Ecto neural progenitor cell (in vitro differentiated cells): ENCODE measurements around the gene KRTAP8-1.

Experiments
- DNase-seq: peaks from one replicate; pipeline ENCODE4 v3.0.0-alpha.2; 2018; ENCODE audit warnings: low spot score

The KRTAP8-1 gene, protein sequence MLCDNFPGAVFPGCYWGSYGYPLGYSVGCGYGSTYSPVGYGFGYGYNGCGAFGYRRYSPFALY

DNA sequence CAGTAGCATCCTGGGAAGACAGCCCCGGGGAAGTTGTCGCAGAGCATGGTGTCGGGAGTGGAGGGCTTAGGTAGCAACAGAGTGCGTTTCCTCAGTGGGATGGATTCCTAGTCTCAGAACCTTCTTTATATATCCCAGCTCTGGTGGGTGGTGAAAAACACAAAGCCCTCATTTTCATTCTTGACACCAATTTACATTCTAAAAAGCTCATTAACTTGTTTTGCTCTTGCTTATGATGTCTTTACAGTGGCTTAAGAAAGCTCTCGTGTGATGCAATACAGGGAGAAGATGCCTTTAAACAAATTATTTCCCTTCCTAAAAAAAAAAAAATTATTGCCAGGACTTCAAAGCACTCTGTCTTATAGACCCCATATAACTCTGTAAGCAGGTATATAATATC lies at the start of gene KRTAP8-1:
Gene KRTAP8-1, minus strand, starts transcription at position 101 of the 400 bp plus-strand sequence. Its CDS starts 54 bp downstream, at position 47.
- DNase-seq, result no peak

DNA sequence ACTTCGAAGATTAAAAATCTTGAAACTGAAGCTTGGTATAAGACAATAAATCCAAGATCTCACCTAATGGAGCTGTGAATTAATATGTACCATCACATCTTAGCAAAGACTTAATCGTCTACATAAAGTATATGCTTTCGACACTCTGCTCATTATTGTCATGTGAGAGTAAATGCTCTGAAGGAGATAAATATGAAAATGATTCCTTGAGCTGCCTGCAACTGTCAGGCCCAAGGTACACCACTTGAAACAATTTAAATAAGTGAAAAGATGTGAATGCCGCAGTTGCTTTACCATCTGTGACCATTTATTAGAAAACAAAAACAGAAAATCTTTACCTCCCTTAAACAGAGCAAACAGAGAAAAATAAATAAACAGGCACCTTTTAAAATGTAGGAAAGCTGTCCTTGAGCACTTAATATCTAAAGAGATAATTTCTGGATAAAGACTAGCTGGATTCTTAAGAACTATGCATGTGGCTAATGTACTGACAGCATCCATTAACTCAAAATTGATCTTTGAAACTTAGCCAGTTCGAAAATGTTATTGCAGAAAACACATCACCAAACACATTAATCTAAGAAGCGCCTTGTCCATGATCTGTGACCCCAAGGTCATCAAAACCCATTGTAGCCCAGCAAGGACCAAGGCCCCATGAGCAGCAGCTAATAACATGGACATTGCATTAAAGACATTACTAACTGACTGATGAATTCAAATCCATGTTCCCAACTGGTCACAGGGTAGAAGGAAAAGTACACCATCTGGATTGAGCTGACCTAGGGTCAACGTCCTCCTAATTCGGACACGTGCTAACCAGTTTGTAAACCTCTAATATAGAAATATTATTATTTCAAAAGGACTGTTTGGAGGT lies 34.8 kb upstream of the KRTAP8-1 start:
- DNase-seq, result no peak

DNA sequence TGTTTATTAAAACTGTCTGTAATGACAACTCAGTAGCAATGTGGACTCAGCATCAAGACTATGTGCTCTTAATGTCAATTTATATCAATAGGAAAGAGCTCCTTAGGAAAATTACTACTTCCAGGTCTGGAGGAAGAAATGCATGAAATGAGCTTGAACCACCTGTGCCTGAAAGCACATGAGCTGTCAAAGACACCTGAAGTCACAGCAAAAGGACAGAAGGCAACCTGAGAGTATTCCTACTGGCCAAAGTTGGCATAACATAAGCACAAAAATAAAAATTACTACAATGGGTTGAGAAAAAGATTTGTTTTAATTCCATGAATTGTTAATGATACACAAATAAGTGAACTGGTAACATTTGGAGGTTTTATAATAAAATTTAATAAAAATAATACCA lies 29.9 kb upstream of the KRTAP8-1 start:
- no peak for DNase-seq

DNA sequence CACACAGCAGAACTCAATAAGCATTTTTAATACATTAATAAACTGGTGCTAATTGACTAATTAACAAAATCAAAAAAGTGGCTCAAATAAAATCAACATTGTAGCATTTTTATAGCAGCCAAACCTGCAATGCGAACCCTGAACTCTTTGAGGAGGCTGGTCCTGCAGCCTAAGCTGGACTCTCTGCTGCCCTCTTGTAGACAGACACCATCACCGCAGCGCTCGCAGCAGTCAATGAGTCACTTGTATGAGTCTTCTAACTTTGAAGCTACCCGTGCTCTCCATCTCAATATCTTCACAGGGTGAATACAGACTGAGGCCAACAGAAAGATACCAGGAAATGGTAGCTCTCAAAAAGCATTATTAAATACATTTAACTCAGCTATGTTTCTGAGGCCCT lies 26.2 kb upstream of the KRTAP8-1 start:
- DNase-seq, result peak; percentile 67

DNA sequence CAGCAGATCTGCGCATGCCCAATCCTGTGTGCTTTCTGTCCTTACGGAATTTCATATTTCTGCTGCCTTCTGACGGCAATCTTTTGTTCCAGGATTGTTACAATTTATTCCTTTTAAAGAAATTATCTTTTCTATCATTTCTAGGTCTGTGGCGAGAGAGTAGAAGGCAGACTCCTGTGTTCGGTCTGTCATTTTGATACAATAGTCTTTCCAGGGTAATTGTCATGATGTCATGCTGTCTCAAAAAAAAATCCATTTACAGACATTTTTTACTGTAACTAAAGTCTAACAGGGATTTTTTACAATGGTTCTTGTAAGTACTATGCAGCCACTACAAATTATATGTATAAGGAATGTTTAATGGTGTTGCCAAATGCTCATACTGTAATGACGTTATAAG lies 25.5 kb upstream of the KRTAP8-1 start:
- no peak for DNase-seq

DNA sequence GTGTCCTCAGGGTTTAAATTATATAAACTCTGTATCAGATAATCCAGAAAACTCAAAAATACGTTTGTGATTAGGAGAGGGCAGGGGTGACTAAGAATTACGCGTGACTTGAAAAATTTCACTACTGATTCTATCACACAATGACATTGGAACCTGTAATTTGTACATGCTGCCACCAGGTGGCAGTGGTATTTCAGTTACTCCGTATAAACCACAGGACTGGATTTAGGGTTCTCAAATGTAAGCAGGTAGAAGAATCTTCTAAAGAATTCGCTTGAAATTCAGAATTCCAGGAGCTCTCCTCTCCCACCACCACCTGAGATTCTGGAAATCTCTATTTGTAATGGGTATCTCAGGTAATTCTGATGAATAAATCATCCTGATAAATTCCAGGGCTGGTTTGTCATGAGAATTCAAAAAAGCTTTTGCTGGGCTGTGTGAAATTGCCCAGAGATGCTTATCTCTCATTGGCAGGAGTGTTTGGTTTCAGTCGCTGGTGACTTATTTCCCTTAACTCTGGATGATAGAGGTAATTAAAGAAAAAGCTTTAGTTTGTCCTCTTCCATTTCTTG lies 18.2 kb upstream of the KRTAP8-1 start:
- DNase-seq, result no peak

DNA sequence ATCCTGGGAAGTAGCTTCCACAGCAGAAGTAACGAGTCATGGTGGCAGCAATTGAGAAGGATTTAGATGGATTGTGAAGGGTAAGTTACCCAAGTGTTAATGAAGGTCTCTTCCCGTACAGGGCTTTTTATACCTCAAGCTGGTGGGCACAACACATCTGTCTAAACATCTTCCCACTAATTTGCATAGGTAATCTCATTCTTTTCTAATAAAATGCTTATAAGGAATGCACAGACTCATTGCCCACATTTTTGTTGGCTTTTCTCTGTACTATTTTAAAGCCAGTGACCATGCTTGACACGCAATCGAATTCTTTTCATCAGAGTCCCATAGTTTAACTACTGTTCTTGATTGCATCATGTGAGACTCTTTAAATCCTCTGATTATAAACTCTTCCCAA lies 16.6 kb upstream of the KRTAP8-1 start, which contains the start of gene KRTAP7-1:
Gene KRTAP7-1, minus strand, starts transcription at position 101 of the 400 bp plus-strand sequence. Its CDS starts 61 bp downstream, at position 40.
- DNase-seq, result no peak

DNA sequence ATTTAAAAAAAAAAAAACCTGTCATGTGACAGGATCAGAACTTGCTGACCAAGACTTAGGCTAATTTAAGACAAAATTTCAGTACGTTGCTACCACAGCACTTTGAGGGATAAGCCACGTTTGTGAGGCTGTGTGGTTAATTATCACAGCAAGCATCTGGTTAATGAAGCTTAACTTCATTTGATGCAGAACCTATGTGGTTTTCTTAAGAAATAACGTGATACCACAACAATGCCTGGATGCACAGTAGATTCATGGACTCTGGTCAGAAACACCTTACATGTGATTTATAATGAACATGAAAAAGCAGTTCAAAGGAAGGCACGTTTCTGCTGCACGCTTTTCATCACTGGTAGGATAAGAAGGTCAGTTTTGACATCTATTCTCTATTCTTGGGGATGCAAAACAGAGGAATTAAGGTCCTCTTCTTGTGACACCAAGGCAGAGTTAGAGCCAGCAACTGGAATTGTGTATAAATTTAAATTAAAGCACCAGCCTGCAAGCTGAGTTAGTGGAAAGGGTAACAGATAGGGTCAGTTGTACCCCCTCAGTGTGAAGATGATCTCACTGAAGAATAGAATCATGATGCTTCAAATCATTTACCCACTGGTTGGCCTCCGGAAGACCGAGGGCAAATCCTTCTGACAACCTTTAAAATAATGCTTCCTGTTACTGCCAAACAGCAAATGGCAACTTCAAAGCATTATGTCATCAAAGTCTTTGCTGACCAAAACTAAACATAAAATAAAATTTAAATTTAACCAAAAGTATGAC lies 6.0 kb upstream of the KRTAP8-1 start:
- no peak for DNase-seq

DNA sequence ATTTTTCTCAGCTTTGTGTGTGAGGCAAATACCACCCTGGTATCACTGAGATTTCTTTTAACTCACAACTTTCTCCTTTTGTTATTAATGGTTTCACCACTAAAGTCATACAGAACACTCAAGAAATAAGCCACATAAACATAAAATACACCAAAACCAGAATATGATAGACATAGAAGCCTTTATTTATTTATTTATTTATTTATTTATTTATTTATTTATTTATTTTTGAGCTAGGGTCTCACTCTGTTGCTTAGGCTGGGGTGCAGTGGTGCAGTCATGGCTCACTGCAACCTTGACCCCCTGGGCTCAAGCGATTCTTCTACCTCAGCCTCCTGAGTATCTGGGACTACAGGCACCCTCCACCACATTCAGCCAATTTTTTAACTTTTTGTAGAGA lies 12.5 kb downstream of the KRTAP8-1 start:
- no peak for DNase-seq

DNA sequence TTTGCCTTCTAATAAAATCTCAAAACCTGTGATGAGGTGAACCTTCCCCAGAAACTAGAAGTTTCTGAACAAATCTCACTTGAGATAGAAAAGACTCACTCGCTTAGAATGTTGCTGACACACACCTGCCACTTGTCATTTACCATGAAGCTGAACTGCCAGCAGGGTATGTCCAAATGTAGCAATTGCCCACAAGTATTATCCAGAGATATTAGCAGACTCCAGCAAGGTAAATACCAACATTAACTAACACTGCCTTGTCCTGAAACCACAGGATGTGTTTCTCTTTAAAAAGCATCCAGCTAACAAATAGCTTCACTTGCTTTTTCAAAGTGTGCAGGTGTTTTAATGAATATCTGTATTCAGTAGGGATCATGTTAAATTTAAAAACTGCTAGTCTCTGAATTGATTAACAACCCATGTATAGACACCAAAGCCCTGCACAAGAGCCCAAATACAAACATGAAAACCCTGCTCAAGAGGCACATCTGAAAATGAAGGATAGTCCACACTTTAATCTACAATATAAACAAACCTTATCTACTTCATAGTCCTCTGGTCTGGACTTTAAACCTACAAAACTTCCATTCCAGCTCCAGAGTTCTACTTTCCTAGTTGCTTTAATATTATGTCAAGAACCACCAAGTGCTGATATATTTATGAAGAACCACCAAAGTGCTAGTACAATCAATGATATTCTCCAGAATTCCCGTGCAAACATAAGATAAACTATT lies 19.3 kb downstream of the KRTAP8-1 start:
- no peak for DNase-seq

DNA sequence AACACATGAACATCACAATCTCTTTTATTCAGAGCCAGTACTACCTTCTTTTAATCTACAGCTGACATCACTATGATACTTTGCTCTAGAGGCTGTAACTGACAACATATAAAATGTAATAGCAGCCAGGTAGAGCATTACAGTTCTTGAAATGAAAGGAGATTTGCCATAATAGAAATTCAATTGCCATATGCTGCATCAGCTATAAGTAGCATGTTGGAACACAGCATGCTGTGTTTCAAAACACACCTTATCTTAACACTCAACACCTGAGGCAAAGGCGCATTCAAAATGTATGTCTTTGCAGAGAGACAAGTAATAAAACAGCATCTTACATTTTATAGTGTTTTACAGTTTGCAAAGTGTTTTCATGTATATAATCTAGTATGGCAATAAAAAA lies 33.8 kb downstream of the KRTAP8-1 start:
- no peak for DNase-seq

DNA sequence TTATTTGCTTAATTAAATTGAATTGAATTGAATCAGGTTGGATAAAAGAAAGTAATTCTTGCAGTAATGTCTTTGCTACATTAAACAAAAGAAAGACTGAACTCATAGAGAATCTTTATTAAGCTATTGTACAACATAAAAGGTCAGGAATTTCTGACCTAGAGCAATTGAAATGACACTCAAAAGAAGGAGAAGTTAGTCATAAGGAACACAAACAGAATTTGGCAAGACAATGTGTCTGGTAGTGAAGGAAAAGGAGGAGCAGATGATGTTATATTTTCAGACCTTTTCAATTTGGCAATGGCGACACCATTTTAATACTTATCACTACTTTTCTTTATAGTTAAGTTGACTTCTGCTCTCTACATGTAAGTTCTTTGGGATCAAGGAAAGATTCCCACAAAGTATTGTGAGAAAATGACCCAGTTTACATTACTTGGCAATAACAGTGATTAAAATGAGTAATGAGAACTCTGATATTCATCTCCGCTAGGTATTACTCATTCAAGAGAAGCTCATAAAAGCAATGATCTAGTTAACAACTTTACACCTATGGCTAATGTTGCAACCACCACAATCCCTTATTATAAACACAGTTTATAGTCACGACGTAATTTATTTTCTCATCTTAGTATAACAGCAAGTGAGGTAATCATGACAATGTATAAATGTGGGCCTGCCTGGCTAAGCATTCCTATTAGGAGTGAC lies 43.2 kb downstream of the KRTAP8-1 start:
- no peak for DNase-seq
